ENCODE data around the gene IKZF4.

IKZF4 gene

DNA sequence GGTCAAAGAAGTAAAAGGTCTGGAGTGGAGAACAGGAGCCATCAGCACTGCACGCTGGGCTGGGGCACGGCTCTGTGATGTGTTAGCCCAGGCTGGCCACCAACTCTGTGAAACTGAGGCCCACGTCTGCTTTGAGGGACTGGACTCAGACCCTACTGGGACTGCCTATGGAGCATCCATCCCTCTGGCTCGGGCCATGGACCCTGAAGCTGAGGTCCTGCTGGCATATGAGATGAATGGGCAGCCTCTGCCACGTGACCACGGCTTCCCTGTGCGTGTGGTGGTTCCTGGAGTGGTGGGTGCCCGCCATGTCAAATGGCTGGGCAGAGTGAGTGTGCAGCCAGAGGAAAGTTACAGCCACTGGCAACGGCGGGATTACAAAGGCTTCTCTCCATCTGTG is 16.6 kb upstream of the IKZF4 start:
- no peak for DNase-seq
- Histone ChIP-seq H3K36me3 (peaks cover 2% of the 10 kb centered on the region; the same call in 1 of the 2 replicates), H3K4me3 (ENCODE audit: low read depth, low read length) (no peak overlapping the region), H3K9me3 (ENCODE audit: severe bottlenecking) (no peaks in the 10 kb centered on the region), H3K27ac (no peak overlapping the region), H3K27me3 (ENCODE audit: insufficient read depth, low read depth, severe bottlenecking) (no peaks in the 10 kb centered on the region)
- TF ChIP-seq, protein P1, sequence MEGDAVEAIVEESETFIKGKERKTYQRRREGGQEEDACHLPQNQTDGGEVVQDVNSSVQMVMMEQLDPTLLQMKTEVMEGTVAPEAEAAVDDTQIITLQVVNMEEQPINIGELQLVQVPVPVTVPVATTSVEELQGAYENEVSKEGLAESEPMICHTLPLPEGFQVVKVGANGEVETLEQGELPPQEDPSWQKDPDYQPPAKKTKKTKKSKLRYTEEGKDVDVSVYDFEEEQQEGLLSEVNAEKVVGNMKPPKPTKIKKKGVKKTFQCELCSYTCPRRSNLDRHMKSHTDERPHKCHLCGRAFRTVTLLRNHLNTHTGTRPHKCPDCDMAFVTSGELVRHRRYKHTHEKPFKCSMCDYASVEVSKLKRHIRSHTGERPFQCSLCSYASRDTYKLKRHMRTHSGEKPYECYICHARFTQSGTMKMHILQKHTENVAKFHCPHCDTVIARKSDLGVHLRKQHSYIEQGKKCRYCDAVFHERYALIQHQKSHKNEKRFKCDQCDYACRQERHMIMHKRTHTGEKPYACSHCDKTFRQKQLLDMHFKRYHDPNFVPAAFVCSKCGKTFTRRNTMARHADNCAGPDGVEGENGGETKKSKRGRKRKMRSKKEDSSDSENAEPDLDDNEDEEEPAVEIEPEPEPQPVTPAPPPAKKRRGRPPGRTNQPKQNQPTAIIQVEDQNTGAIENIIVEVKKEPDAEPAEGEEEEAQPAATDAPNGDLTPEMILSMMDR (IDR thresholded peaks at IDR 0.05; ENCODE audit: low read depth, low read length): no peak

DNA sequence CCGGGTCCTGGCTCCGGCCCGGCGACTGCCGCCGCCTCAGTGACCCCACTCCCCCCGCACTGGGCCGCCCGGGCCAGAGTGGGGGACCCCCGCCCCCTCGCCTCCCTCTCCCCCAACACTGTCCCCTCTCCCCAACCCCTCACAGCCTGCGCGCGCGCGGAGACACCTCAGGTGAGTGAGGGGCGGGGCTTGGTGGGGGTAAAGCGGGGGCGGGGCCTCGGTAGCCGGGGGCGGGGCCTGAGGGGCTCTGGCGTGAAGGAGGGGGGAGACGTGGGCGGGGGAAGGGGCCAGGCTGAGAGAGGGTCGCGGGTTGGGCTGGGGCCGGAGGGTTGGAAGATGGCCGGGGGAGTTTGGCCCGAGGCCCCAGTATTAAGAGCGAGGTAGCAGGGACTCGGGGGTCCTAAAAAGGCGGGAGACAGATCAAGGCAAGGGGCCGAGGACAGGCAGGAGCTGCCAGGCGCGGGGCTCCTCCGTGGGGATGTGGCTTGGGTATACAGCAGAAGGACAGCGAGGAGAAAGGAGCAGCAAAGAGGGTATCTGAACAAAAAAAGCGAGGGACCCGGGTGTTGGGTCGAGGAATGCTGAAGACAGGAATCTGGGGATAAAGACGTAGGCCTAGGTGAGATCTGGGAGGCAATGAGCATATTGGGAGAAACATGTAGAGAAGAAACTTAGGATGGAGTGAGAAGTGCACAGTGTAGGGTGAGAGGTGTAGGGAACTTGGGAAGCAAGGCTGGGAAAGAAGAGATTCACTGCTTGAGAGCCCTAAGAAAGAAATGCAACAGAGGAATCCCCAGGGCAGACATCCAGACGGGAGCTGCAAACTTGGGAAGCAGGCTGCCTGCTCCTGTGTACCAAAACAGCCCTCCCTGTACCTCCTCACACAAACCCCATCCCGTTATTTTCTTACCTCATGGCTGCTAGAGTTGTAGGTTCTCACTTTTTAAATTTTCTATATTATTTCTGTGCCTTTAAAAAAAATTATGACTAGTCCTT is 13.0 kb upstream of the IKZF4 start:
- TF ChIP-seq, protein P1 (IDR thresholded peaks at IDR 0.05; ENCODE audit: low read depth, low read length): no peak
- DNase-seq: peak; percentile 73
- Histone ChIP-seq H3K36me3 (peaks cover 3% of the 10 kb centered on the region), H3K27me3 (ENCODE audit: insufficient read depth, low read depth, severe bottlenecking) (no peaks in the 10 kb centered on the region), H3K27ac (peak overlapping the region; percentile 73), H3K4me3 (ENCODE audit: low read depth, low read length) (peak overlapping the region; percentile 76), H3K9me3 (ENCODE audit: severe bottlenecking) (no peaks in the 10 kb centered on the region)

DNA sequence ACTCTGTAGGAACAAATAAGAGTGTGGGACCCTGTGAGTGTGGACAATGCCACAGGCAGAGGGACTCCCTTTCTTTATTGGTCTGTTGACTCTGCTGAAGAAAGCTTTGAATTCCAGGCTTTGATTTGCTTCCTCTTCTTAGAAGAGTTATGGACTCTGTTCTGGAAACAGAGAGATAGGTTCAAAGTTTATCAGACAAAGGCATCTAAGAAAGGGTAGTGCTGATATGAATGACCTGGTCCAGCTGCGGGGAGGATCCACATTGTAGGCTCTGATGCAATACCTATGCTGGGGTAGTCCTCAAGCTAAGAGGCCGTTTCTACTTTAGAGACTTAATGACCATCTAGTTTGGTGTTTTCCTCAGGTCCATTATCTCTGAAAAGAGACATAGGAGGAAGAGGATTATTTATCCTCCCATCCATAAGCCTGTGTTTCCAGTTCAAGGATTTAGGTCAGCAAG is 10.7 kb upstream of the IKZF4 start:
- no peak for DNase-seq

DNA sequence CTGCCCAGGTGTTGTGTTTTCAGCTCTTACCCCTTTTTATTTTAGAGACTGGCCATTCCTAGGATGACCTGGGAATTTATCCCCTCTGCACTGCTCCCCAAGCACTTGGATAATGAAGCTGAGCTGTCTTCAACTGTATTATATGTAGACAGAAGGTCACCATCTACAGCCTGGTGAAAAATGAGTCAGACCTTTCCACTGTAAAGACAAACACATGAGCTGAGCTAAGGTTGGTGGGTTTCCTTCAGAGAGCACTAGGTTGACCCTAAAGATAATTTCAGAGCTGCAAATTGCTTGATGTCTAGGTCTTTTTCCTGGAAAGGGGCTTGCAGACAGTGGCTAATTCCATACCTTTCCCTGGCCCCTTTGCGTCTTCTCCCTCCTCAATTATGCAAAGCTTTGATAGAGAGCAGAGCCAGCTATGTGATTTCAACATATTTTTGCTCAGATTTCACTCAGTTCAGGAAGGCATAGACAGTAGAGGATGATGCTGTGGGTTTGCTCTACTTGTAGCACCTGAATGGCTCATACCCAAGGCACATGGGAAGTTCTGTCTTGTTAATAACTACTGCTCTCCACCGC is 9.2 kb upstream of the IKZF4 start:
- Histone ChIP-seq H3K9me3 (ENCODE audit: severe bottlenecking) (no peaks in the 10 kb centered on the region), H3K4me3 (ENCODE audit: low read depth, low read length) (no peak overlapping the region), H3K27ac (no peak overlapping the region), H3K27me3 (ENCODE audit: insufficient read depth, low read depth, severe bottlenecking) (no peaks in the 10 kb centered on the region), H3K36me3 (peaks cover 3% of the 10 kb centered on the region)
- DNase-seq: no peak
- TF ChIP-seq, protein P1 (IDR thresholded peaks at IDR 0.05; ENCODE audit: low read depth, low read length): no peak

More for the DNA sequence above, 10.7 kb upstream of the IKZF4 start:
- no peak overlapping the region for H3K27ac ChIP-seq
- H3K9me3 ChIP-seq (ENCODE audit: severe bottlenecking): no peaks in the 10 kb centered on the region
- TF ChIP-seq, protein P1 (IDR thresholded peaks at IDR 0.05; ENCODE audit: low read depth, low read length): no peak
- peaks cover 3% of the 10 kb centered on the region for H3K36me3 ChIP-seq
- no peak overlapping the region for H3K4me3 ChIP-seq (ENCODE audit: low read depth, low read length)
- no peaks in the 10 kb centered on the region for H3K27me3 ChIP-seq (ENCODE audit: insufficient read depth, low read depth, severe bottlenecking)

DNA sequence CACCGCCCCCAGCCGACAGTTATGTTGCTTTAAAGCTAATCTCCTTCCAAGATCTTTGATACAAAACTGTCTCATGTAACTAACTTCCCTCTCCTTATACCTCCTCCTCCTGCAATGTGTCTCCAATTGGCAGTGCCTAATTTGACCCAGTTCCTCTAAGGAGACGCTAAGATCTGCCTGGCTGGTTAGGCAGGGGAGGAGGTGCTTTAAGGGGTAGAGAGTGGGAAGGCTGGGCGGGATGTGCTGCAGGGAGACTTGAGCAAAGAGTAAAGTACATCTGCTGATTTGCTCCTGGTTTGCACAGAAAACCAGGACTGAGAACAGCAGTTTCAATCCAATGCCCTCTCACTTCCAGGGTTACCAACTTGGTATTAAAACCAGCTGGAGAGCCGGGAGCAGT is 7.4 kb upstream of the IKZF4 start:
- H3K36me3 ChIP-seq: peaks cover 7% of the 10 kb centered on the region; the same call in 1 of the 2 replicates
- TF ChIP-seq, protein P1 (IDR thresholded peaks at IDR 0.05; ENCODE audit: low read depth, low read length): no peak
- H3K9me3 ChIP-seq (ENCODE audit: severe bottlenecking): no peaks in the 10 kb centered on the region
- H3K27ac ChIP-seq: no peak overlapping the region
- DNase-seq: no peak
- no peaks in the 10 kb centered on the region for H3K27me3 ChIP-seq (ENCODE audit: insufficient read depth, low read depth, severe bottlenecking)
- no peak overlapping the region for H3K4me3 ChIP-seq (ENCODE audit: low read depth, low read length)
